MM.1S (cell line): ENCODE results near the gene TMEM108.

Experiments
- DNase-seq: peaks from one replicate; pipeline ENCODE4 v3.0.0-alpha.2; 2015
- H2AFZ ChIP-seq: fragments of 300-600 bp; sonication (generic); 2 replicates; pipeline ENCODE4 v1.6.0; 2016; ENCODE audit warnings: antibody characterized with exemption, low read length
- H3F3A ChIP-seq: fragments of 300-600 bp; sonication (generic); 2 replicates; pipeline ENCODE4 v1.6.1; 2016; ENCODE audit warnings: mild to moderate bottlenecking, antibody characterized with exemption, low read length, moderate library complexity, mixed read lengths; ENCODE audit not compliant: insufficient read depth
- H3K27ac ChIP-seq: fragments of 300-600 bp; sonication (generic); 2 replicates; pipeline ENCODE4 v1.5.1; 2016; ENCODE audit warnings: mild to moderate bottlenecking, low read length
- H3K27me3 ChIP-seq: fragments of 300-600 bp; sonication (generic); replicated peaks from 2 replicates; pipeline ENCODE4 v1.6.0; 2016; ENCODE audit warnings: low read length; ENCODE audit not compliant: insufficient read depth
- H3K36me3 ChIP-seq: fragments of 300-600 bp; sonication (generic); replicated peaks from 2 replicates; pipeline ENCODE4 v1.6.1; 2016; ENCODE audit warnings: mild to moderate bottlenecking, low read length, mixed read lengths; ENCODE audit not compliant: insufficient read depth
- H3K4me1 ChIP-seq: fragments of 300-600 bp; sonication (generic); 2 replicates; pipeline ENCODE4 v1.6.1; 2016; ENCODE audit warnings: low read length, mixed read lengths
- H3K4me2 ChIP-seq: fragments of 300-600 bp; sonication (generic); 2 replicates; pipeline ENCODE4 v1.6.0; 2016; ENCODE audit warnings: low read depth, low read length
- H3K4me3 ChIP-seq: fragments of 300-600 bp; sonication (generic); 2 replicates; pipeline ENCODE4 v1.5.1; 2016; ENCODE audit warnings: low read length, mixed read lengths
- H3K79me2 ChIP-seq: fragments of 300-600 bp; sonication (generic); 2 replicates; pipeline ENCODE4 v1.6.1; 2016; ENCODE audit warnings: mixed run types, low read length, mixed read lengths
- H3K9ac ChIP-seq: fragments of 300-600 bp; sonication (generic); 2 replicates; pipeline ENCODE4 v1.6.1; 2016; ENCODE audit warnings: low read length, mixed read lengths
- H3K9me2 ChIP-seq: fragments of 300-600 bp; sonication (generic); replicated peaks from 2 replicates; pipeline ENCODE4 v1.6.1; 2016; ENCODE audit warnings: mild to moderate bottlenecking, low read length, mixed read lengths; ENCODE audit not compliant: insufficient read depth
- H3K9me3 ChIP-seq: fragments of 300-600 bp; sonication (generic); replicated peaks from 2 replicates; pipeline ENCODE4 v1.6.1; 2016; ENCODE audit warnings: mild to moderate bottlenecking, low read length, mixed read lengths; ENCODE audit not compliant: insufficient read depth
- H4K20me1 ChIP-seq: fragments of 300-600 bp; sonication (generic); 2 replicates; pipeline ENCODE4 v1.6.1; 2016; ENCODE audit warnings: mild to moderate bottlenecking, low read length, moderate library complexity, mixed read lengths; ENCODE audit not compliant: insufficient read depth
- CTCF ChIP-seq: fragments of 300-600 bp; sonication (generic); IDR thresholded peaks from 2 replicates; pipeline ENCODE4 v1.5.1; 2016; ENCODE audit warnings: antibody characterized with exemption, low read length, mixed read lengths
- EZH2 ChIP-seq: fragments of 300-600 bp; sonication (generic); optimal IDR thresholded peaks from 2 replicates; pipeline ENCODE3; 2017; ENCODE audit warnings: low read depth, mild to moderate bottlenecking, antibody characterized with exemption, low read length, mixed read lengths
- EZH2phosphoT487 ChIP-seq: fragments of 300-600 bp; sonication (generic); IDR thresholded peaks from 2 replicates; pipeline ENCODE4 v1.6.1; 2018; ENCODE audit warnings: antibody characterized with exemption, low read length

Gene TMEM108

GRCh38 chr3:133292296-133292695 lies 254.1 kb downstream of the TMEM108 start:
- DNase-seq: no peak
- H4K20me1 ChIP-seq: no peaks in the 10 kb centered on the region
- H3K27ac ChIP-seq: no peak overlapping the region
- H3K27me3 ChIP-seq: no peaks in the 10 kb centered on the region
- H3K36me3 ChIP-seq: no peaks in the 10 kb centered on the region
- no peaks in the 10 kb centered on the region for H3K79me2 ChIP-seq
- no peak overlapping the region for H3K9ac ChIP-seq
- H3F3A ChIP-seq: no peaks in the 10 kb centered on the region
- no peak overlapping the region for H3K4me2 ChIP-seq
- no peaks in the 10 kb centered on the region for H3K9me2 ChIP-seq
- H2AFZ ChIP-seq: no peak overlapping the region
- H3K4me3 ChIP-seq: no peak overlapping the region
- no peaks in the 10 kb centered on the region for H3K9me3 ChIP-seq
- H3K4me1 ChIP-seq: no peaks in the 10 kb centered on the region
- TF ChIP-seq CTCF (no peak), EZH2 (no peak), EZH2phosphoT487 (no peak)

GRCh38 chr3:133293397-133294110 lies 255.4 kb downstream of the TMEM108 start:
- Histone ChIP-seq H3K27ac (no peak overlapping the region), H3K4me2 (no peak overlapping the region), H3K4me1 (no peaks in the 10 kb centered on the region)

GRCh38 chr3:133294253-133294652 lies 256.1 kb downstream of the TMEM108 start:
- no peak overlapping the region for H3K27ac ChIP-seq
- TF ChIP-seq EZH2 (no peak), EZH2phosphoT487 (no peak), CTCF (no peak)
- no peaks in the 10 kb centered on the region for H4K20me1 ChIP-seq
- no peaks in the 10 kb centered on the region for H3K36me3 ChIP-seq
- H3K4me3 ChIP-seq: no peak overlapping the region
- no peak overlapping the region for H2AFZ ChIP-seq
- no peaks in the 10 kb centered on the region for H3F3A ChIP-seq
- DNase-seq: no peak
- no peaks in the 10 kb centered on the region for H3K9me2 ChIP-seq
- H3K4me1 ChIP-seq: no peaks in the 10 kb centered on the region
- H3K79me2 ChIP-seq: no peaks in the 10 kb centered on the region
- H3K9me3 ChIP-seq: no peaks in the 10 kb centered on the region
- no peak overlapping the region for H3K9ac ChIP-seq
- H3K27me3 ChIP-seq: no peaks in the 10 kb centered on the region
- no peak overlapping the region for H3K4me2 ChIP-seq

More at GRCh38 chr3:133293397-133294110, 255.4 kb downstream of the TMEM108 start:
- no peak for DNase-seq
- H3K9me3 ChIP-seq: no peaks in the 10 kb centered on the region
- H3K9ac ChIP-seq: no peak overlapping the region
- no peak overlapping the region for H3K4me3 ChIP-seq
- TF ChIP-seq EZH2 (no peak), CTCF (no peak), EZH2phosphoT487 (no peak)
- no peaks in the 10 kb centered on the region for H3K9me2 ChIP-seq
- H3K27me3 ChIP-seq: no peaks in the 10 kb centered on the region
- H3K79me2 ChIP-seq: no peaks in the 10 kb centered on the region
- no peaks in the 10 kb centered on the region for H4K20me1 ChIP-seq
- no peak overlapping the region for H2AFZ ChIP-seq
- H3K36me3 ChIP-seq: no peaks in the 10 kb centered on the region
- H3F3A ChIP-seq: no peaks in the 10 kb centered on the region
